Ovary (tissue), 3 donors: Measurements from ENCODE around the gene UNC5C.

Source experiments
- CTCF ChIP-seq, 3 donors: fragments of 450-650 bp in 2 of 3; fragments of 200-600 bp in 1 of 3; IDR thresholded peaks; one replicate each; pipeline versions ENCODE4 v1.5.1 to v1.8.0; 2016 to 2022; ENCODE audit warnings: antibody characterized with exemption in 3 of 3, mild to moderate bottlenecking in 1 of 3
- EP300 ChIP-seq: sonication (generic); formaldehyde crosslinking; IDR thresholded peaks from one replicate; pipeline ENCODE4 v1.6.1; 2017; ENCODE audit warnings: antibody characterized with exemption
- POLR2A ChIP-seq: fragments of 450-650 bp; IDR thresholded peaks from one replicate; pipeline ENCODE4 v1.6.1; 2017; ENCODE audit warnings: antibody characterized with exemption, mild to moderate bottlenecking, moderate library complexity
- donor health status: DM: no; HTN: no; CAD: no.

GRCh38 chr4:95470622-95471021 lies 78.2 kb downstream of the UNC5C start:
- TF ChIP-seq CTCF (IDR thresholded peaks at IDR 0.05) (no peak), POLR2A (no peak), EP300 (no peak)
